GM18519 (cell line): Measurements from ENCODE around the gene TMEM253.

Source experiments
- ATAC-seq: cut with Tn5 transposase; IDR thresholded peaks from one replicate; pipeline ENCODE4 v1.9.1; 2021; ENCODE audit warnings: mild to moderate bottlenecking, moderate library complexity; ENCODE audit not compliant: unreplicated experiment, low FRiP score

The TMEM253 gene

DNA sequence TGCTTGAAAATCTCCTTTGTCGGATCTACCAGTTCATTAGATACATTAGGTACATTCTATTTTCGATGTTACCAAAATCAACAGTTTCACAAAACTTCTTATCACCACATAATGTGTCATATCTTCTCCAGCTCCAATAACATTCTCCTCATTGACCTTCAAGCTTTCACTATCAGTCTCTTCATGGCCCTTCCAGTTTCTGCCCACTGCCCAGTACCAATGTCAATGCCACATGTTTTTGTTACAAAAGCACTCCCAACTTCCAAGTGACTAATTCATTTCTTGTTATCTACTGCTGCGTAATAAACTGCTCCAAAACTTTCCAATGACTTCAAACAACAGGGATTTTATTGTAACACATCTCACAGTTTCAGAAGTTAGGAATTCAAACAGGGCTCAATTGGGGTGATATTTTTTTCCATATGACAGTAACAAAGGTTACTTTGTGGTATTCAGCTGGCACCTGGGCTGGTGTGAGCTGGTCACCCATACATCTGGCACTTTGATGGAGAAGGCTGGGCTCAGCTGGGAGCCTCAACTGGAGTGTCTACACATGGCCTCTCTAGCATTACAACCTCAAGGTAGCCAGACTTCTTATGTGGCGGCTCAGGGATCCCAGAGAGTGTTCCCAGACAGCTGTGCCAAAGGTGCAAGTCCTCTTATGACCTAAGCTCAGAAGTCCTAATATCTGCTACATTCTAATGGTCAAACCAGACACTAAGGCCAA, 48.9 kb downstream of the TMEM253 start:
- ATAC-seq = no peak
